Right ventricle myocardium inferior (tissue), 1 donor: ENCODE data around the gene ENAH. TPM values are rescaled to one million over a fixed set of nuclear protein-coding genes. Genes with fewer than 3 reads are reported as not detected.

Source experiments
- ATAC-seq: fragments of 200-7000 bp; cut with Tn5 transposase; one replicate; pipeline ENCODE4 v1.9.1; 2020; ENCODE audit warnings: mild to moderate bottlenecking, moderate library complexity
- DNase-seq: peaks from one replicate; pipeline ENCODE4 v3.0.0; 2021; ENCODE audit errors: missing footprints
- intact Hi-C: fragments of 100-400 bp; cut with DNase I; formaldehyde crosslinking; loops from one replicate; pipeline ENCODE4 v1.11.0; 2022
- total RNA-seq: library from RNA; stranded (reverse); fragmentation: NEBNext Ultra II Directional; extraction: Animal tissue kit (Norgen Biotek cat#: 25700); gene quantifications from one replicate; pipeline ENCODE4 v1.2.1, GENCODE V29; 2021
- donor health status: DM: no; HTN: yes; CAD: no; lungs with severe emphysema.

ENAH gene
- total RNA-seq, 1 donor from 2014 or later: 80.0 TPM

DNA sequence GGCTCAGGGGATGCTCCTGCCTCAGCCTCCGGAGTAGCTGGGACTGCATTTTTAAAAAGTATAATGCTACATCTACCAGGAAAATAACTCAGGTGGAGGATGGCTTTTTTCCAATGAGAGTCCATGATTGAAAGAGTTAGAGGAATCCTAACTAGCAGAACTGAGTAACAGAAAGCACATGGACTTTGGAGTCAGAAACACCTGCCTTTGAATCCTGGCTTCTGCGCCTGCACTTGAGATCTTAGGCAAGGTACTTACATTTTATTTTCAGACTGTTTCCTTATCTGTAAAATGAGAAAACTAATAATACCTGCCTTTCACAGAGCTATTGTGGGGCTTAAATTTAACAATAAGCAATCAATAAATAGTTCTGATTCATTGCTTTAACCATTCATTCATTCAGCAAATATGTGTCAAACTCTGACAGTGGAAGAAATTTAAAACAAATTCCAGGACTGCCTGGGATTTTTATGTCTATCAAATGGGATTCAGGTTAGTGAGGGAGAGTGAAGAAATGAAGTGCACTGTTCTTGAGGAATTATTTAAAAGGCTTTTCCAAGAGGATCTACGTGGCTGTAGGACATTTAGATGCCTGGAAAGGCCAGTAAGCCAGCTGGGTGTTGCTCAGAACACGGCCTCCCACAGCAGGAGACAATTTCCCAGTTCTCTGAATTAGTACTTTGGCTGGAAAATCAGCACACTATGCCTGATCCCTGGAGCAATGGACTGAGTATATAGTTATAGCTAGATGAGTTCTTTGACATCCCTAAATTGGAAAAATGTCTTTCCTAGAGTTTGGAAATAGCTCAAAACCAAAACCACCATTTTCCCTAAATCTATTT is 212.3 kb downstream of the ENAH start:
- intact Hi-C loops: no loop called here
- ATAC-seq: no peak
- no peak for DNase-seq

DNA sequence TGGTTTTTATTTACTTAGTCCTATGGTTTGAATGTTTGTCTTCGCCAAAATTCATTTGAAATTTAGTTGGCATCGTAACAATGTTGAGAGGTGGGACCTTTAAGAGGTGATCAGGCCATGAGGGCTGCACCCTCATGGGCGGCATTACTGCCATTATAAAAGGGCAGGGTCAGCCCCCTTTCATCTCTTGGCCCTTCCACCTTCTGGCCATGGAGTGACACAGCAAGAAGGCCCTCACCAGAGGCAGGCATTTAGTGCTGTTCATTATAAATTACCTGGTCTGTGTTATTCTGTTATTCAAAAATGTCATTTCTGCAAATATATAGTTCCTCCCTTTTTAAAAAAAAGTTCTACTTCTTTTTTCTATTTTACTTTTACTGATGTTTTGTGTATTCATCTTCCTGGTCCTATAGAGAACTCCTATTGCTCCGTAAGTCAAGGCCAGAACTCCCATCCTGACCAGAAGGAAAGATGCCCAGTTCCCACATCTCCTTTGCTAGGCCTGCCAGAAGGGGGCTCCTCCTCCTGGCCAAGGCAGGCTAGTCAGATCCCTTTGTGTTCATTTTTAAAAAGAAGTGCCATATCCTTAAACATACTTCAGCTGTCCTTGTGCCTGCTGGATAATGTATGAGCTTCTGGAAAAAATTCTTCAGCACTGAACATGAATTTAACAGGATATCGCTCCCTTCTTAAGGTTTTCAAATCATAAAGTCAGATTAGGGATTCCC is 215.0 kb downstream of the ENAH start:
- DNase-seq: no peak
- intact Hi-C loops: no loop called here
- no peak for ATAC-seq

Other genes with a start within 250 kb of the ENAH start
- 19.0 TPM for gene LBR, start 225.1 kb downstream of the ENAH start, total RNA-seq
- 192 TPM for gene SRP9, start 124.7 kb upstream of the ENAH start, total RNA-seq
- gene EPHX1, start 157.0 kb upstream of the ENAH start, total RNA-seq: 76.0 TPM
- 30.6 TPM for gene TMEM63A, start 229.3 kb upstream of the ENAH start, total RNA-seq
- not detected for gene LEFTY1, start 236.0 kb upstream of the ENAH start, total RNA-seq